HG03469 (cell line): ENCODE results near the gene RABGGTA.

Experiments used
- ATAC-seq: cut with Tn5 transposase; IDR thresholded peaks from one replicate; pipeline ENCODE4 v1.9.1; 2021; ENCODE audit warnings: mild to moderate bottlenecking, moderate library complexity, moderate number of reproducible peaks; ENCODE audit not compliant: unreplicated experiment

The RABGGTA gene

DNA sequence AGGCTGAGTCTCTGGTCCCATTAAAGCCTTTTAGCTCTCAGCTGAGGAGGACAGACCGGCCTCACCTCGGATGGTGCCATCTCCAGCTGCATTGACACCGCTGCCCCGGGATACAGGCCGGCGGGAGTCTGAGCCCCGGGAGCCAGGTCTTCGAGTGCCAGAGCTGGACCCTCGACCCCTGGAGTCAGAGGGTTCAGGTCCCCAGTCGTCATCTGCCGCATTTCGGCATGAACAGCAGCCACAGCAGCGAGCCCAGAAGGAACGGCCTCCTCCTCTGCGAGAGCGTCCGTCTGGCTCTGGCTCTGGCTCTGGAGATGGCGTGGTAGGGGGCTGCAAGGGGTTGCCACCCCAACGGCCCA is 9.4 kb downstream of the RABGGTA start:
- no peak for ATAC-seq

DNA sequence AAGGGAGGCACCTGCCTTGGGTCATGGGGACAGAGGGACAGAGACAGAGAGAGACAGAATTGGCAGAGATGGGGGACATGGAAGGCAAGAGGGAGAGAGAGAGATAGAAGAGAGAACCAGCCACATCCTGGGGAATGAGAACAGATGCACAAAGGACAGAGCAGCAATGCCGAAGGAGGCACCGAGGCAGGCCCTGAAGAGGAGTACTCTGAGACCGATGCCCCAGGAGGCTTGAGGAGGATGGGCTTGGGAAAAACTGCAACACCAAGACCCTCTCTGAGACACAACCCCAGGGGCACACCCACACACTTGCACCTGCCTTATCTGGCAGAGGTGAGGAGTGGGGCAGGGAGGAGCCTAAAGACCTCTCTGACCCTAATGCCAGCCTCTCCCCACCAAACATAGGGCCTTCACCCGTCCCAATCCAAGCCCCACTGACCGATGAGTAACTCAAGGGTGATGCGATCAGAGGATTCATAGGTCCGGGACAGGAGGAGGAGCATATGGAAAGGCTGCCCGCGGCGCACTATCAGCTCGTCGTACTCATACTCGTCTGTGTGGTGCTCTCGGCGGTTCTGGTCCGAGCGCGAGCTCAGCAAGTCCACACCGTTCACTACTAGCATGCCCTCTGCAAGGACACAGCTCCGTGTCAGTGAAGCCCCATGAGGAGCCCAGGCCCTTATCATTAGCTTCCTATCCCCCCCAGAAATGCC is 10.0 kb downstream of the RABGGTA start:
- no peak for ATAC-seq

DNA sequence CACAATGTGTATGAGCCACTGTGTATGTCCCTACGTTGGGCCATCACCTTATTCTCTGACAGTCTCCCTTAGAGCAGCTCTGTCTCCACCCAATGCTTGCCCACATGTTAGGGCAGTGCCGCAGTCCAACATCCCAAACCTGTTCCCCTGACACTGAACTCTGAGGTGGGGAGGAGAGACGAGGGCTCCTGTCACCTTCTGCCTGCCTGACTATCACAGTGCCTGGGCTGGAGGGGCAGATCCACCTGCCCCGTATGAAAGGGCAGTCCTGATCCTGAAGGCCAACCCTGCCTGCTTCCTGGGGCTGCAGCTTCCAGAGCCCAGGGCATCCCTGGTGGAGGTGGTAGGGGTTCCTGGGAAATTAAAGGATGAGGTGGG is 10.6 kb downstream of the RABGGTA start:
- ATAC-seq: no peak

DNA sequence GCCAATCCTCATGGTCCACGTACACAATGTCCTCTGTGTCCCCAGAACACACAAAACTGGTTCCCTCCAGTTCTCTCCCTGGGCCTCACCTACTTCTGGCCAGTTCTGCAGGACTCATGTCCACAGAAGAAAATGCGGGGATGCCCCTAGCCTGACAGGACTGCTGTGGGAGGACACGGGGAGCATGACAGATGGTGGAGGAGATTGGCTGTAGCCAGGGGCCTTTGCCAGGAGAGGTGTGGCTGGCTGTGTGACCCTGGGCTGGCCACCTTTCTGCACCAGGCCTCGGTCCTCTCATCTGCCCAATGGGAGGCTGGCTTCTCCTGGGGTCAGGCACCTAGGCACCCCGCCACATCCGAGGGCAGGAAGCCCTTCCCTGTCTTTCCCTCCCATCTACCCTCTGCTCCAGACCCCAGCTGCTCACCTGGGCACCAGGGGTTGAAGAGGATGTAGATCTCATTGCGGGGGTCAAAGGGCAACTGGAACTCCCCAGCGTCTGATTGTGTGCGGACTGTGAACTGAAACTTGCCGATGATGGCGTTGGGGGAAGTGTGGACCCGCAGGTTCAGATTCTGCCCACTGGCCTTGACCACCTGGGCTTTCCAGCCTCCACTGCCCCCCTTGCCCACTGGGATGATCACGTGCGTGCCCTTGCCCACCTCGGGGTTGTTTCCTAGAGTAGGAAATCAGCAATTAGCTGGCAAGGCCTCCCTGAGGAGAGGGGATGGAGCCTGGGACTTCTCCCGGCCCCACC is 11.2 kb downstream of the RABGGTA start:
- ATAC-seq: no peak

DNA sequence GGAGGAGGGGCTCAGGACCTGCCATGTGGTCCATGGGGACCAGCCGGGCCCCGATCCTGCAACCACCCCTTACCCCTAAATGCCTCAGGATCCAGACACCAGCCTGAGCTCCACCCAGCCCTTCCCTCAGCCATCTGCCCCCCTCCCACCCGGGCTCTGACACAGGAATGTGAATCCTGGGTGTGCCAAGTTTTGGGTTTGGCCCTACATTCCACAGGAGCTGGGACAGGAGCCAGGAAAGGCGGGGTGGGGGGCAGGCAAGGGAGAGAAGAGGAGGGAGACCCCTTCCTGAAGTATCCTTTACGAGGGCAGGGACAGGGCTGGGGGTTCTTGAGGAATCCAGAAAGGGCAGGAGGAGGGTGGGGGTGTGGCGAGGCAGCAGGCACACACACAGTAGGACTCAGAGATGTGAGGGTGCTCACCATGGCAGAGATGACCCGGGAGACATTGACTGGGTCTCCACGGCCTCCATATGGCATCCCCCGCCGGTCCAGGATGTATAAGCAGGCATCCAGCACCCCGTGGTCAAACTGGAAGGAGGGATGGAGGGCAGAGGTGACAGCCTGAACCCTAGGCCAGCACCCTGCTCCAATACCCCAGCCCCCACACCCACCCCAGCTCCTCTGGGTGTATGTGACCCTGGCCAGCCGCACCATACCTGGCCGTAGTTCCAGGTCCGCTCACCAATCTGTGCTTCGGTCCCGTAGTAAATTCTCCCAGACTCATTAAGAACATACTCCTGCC is 11.9 kb downstream of the RABGGTA start:
- ATAC-seq: no peak

DNA sequence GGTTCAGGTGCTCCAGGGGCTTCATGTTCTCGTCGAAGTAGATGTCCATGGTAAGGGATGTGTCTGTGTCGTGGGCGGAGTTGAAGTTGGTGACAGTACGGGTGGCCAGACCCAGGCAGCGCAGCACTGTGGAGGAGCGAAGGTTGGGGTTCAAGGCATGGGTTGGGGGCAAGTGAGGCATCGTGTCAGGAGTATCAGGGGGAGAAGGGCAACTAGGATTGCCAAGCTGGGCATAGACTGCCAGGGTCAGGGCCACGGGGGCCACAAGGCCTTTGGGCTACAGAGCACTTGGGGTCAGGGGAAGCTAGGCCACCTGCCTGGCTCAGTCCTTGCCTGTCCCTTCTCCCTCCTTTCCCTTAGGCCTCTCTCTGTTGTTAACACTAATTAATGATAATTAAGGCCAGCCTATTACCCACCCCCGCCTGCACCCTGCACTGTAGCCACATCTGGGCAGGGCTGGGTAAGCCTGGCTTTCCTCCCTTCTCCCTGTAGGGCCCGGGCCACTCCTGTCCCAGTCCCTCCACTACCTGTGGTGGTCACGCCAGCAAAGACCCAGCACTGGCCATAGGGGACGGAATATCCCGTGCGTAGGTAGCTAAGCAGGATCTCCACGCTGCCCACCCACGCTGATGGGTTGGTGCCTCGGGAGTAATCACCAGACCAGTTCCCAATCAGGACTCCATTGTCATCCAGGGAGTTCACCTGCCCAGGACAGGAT is 12.7 kb downstream of the RABGGTA start:
- no peak for ATAC-seq

DNA sequence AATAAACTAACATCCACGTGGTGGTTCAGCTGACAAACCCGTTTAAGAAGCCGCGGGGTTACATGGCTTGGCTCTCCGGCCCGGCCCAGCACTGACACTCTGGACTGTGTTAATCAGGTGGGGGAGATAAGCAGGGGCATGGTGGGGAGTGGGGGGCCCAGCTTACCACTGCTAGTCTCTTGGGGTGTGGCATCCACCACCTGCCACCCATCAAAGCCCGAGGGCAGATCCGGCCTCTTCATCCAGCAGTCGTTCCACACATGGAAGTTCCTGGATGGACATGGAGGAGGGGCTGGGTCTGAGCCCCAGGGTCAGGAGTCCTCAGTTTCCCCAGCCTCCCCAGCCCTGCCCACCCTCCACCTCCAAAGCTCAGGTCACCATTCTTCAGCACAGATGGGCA is 13.3 kb downstream of the RABGGTA start:
- no peak for ATAC-seq

DNA sequence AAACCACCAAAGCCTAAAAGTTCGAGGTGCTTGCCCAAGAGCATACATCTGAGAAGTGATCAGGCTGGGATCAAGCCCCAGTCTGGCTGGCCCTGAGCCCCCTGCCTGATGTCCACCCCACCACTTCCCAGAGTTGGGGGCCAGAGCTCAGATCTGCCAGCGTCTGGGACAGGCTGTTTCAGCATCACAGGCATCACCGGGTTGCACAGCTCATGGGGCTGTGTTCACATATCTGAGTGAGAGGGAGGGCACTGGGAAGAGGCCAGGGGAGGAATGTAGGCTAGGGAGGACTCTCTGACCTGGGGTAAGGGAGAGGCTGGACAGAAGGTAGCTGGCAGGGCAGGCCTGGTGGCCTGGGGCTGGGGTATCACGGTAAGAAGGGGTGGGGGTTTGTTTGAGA is 14.4 kb downstream of the RABGGTA start:
- no peak for ATAC-seq

DNA sequence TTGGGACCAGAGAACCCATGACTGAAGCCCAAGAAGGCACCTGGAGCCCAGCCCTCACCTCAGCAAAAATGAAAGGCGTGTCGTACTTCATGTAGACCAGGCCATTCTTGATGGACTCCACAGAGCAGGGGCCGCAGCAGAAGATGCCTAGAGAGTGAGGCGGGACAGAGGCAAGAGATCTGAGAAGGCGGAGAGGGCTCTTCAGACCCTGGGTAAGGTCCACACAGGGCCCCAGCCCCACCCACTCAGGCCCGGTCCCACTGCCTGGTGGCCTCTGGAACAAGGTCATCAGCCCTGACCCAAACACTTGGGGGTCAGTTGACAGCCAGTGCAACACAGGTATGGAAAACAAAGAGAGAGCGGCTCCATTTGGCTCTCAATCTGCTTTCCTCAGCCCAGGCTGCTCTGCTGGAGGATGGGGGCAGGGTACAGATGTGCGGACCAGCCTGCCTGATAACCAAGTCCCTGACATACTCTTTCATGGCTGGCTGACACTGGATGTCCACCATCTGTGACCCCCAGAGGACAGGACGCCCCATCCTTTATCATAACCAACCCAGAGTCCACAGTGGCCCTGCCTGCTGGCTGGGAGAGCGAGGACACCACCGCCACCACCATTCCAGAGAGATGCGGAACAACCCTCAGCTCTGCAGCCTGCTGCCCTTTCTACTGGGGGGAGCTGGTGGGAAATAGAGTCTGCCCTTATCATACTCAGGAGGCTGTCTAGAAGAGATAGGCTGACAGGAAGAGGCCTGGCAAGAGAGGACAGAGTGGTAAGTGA is 15.3 kb downstream of the RABGGTA start:
- no peak for ATAC-seq

DNA sequence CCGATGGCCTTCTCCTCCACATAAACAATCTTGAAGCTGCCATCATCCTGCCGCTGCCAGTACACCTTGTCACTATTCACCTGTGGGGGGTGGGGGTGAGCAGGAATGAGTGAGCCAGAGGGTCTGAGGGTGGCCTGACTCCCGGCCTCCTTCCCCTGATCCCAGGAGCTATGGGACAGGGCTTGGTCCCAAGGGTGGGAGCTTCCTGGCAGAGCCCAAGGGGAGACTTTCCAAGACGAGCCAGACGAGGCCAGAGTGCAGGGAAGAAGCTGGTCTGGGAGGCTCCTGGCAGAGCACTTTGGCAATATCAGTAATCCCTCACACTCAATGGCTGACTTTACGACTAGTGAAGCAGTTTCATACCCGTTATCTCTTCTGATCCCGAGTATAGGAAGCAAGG is 16.0 kb downstream of the RABGGTA start:
- no peak for ATAC-seq

DNA sequence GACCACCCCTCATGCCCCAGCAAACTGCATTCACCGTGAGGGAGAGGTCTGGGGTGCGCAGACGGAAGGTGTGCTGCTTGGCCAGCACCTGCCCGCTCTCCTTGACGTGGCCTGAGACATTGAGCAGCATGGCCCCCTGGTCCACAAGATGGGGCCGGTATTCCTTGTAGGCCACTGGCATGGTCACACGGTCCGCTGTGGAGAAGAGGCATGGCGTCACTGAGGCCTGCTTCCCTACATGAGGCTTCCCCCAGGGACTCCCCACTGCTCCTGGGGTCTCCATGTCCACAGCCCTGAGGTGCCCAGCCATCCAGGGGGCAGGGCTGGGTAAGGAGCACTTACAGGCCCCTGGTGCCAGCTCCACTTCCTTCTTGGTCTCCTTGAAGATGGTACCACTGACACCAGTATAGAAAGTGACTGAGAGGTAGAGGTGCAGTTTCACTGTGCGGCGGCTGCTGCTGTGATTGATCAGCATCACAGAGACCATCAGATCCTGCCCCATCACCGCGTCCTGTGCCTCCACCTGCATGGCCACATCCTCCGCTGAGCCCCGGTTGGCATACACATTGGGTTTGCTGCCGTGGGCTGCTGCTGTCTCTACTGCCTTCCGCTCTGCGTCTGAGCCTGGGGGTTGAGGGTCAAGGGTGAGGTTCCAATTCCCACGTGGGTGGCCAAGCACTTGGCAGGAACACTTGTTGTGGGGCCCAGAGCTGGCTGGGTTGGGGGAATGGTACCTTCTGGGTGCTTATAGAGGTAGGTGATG is 16.6 kb downstream of the RABGGTA start:
- no peak for ATAC-seq

DNA sequence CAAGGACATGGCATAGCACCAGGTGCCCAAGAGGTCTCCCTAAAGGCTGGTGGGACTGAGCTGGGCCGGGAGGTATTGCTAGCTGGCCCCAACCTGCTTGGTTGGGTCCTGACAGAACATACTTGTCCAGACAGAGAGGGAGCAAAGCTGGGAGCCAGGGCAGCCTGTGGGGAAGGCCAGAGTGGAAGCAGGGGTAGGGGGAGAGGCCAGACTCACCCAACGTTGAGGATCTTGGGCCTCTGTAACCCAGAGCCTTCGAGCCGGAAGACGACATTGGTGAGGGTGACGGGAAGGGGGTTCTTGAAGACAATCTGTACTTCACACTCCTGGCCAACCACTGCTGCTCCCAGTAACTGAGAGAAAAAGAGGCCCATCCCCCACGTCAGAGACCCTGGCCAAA is 17.5 kb downstream of the RABGGTA start:
- ATAC-seq: no peak

DNA sequence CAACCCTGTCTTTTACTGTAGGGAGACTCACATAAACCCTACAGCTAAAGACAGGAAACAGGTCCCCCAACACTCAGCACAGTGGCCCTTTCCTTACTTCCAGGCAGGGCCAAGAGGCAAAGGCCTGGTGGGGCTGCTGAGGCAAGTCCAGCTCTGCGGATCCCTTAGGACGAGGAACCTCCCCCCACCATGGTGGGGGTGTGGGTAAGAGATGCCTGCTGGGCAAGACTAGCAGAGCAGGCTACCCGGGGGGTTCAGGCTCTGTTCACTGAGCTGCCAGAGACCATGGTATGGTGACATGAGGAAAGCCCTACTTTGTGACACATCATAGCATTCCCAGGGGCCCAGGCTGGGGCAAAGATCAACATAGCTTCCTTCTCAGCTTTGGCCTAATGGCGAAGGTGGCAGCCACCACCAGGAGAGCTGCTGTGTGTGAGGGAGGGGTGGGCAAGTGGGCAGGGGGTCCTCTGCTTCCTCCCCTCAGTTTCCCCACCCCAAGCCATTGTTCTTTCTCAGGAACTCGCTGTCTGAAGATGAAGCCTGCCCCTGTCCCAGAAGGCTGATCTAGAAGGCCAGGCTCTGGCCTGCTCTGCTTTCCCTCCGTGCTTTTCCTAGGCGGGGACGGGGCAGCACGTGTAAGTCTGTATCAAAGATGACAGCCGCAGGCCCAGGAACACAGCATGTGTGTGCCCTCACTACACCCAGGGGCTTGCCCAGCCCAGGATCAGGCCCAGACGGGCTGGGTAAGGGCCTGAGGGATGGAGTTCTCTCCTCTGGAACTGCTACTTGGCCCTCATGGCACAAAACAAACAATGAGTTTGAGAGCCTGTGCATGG is 18.9 kb downstream of the RABGGTA start:
- ATAC-seq: no peak

DNA sequence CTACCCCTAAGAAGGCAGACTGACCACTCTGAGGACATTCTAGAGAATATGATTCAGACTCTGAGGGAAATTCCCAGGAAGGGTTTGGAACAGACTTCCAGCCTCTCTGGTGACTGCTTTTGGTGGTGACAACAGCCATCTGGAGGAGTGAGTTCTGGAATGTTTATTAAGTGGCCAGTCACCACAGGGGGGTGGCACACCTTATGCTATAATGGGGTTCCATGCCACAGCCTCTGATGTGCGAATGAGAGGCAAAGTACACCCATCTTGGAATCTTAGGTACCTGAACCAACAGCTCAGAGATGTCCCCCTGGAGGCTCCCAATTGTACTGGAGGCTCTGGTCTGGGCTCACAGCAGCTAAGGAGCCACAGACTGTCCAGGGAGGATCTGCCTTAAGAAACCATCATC is 19.5 kb downstream of the RABGGTA start:
- no peak for ATAC-seq

DNA sequence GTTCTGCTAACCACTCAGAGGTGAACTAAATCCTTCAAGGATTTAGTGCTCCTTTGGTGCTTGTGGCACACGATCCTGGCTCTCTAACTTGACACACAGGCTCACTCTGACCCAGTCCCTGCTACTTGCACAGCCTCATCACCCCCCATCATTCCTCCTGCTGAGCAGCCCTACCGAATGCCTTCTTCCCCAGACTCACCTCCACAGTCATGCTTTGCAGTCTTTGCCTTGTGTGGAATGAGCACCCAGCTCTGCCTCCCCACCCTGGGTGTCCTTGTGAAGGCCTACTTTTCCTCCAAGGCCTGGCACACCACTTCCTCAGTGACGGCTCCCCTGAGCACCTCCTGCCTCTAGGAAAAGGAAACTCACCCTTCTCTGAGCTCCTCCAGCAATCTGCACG is 21.0 kb downstream of the RABGGTA start:
- ATAC-seq: no peak

DNA sequence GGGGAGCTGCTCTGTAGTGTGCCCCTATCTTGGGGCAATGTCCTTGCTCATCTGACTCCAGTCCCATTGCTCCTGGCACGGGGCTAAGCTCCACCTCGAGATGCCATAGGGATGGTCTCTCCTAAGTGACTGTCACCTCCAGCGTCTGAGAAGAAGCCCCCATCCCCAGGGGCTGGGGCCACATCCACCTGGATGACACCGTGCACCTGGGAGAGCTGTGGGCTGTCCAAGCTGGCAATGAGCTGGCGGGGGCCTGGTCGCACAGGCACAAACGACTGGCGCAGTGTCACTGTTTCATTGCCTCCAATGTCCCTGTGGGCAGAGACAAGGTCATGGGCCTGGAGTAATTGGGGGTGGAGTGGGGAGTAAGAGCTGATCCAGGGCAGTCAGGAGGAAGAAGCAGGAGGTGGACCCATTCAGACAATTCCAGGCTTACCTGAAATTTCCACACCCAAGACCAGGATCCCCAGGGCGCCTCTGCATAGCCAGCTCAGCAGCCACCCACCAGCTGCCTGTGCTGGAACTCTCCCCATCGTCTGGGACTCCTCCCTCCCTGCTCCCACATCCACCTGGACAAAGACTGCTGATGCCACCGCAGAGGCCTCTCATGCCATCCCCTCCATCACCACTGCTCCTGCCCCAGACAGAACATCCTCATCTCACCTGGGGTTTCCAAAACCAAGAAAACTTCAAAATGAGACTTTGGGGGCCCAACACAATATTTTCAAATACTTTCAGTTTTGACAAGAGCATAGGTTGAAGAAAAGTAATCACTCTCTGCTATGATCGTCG is 22.0 kb downstream of the RABGGTA start:
- ATAC-seq: no peak

DNA sequence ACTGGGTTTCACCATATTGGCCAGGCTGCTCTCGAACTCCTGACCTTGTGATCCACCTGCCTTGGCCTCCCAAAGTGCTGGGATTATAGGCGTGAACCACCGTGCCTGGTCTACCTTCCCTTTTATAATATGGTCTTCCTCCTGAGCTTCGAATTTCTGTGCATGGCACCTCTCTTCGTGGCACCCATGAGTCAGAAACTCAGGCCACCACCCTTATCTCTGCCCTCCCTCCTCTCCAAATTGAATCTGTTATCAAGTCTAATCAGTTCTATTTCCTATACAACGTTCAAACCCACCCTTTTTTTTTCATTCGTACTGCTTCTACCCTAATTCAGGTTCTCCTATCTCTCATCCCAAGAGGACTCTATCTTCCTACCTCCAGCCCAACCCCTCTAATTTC is 24.0 kb downstream of the RABGGTA start:
- ATAC-seq: no peak

DNA sequence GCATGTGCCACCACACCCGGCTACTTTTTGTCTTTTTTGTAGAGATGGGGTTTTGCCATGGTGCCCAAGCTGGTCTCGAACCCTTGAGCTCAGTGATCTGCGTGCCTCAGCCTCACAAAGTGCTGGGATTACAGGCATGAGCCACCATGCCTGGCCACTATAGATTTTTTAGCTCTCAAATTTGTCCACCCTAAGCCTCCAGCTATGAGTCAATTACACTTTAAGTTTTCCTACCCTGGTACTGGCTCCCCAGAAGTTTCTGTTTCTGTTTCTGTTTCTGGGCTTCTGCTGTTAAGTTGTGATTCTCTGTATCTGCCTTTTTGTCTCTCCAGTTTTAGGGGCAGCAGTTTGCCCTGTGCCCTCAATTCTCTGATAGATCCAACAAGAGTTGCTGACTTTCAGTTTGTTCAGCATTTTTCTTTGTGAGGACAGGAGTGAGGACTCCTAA is 24.6 kb downstream of the RABGGTA start:
- no peak for ATAC-seq
